ENCODE measurements around the gene PIGU. TPM values are rescaled to one million over a fixed set of nuclear protein-coding genes. Genes with fewer than 3 reads are reported as not detected.
A peak's percentile ranks its signal among the peaks of the same experiment; 100 is the strongest.

PIGU gene
- total RNA-seq, 1 donor from 2014 or later = 24.8 TPM

- H3K4me3 Mint-ChIP-seq = peak overlapping the region; percentile 68
- intact Hi-C loops (cut with micrococcal nuclease) = no loop called here
- peak overlapping the region; percentile 63 for H3K27ac Mint-ChIP-seq
Measured at GRCh38 chr20:34560141-34560523, 116.8 kb downstream of the PIGU start.

GRCh38 chr20:34559311-34560140 lies 117.4 kb downstream of the PIGU start:
- peak overlapping the region; percentile 23 for H3K27ac Mint-ChIP-seq

More at GRCh38 chr20:34560141-34560523, 116.8 kb downstream of the PIGU start:
- no peaks in the 10 kb centered on the region for H3K27me3 Mint-ChIP-seq (ENCODE audit: insufficient read depth)
- DNase-seq (ENCODE audit: low spot score) = no peak
- H3K9me3 Mint-ChIP-seq = no peaks in the 10 kb centered on the region
- peaks cover 12% of the 10 kb centered on the region for H3K4me1 Mint-ChIP-seq (ENCODE audit: low read depth)
- H3K36me3 Mint-ChIP-seq (ENCODE audit: low read depth) = peaks cover 2% of the 10 kb centered on the region

GRCh38 chr20:34558320-34559218 lies 118.3 kb downstream of the PIGU start, which contains the start of gene MAP1LC3A:
Gene MAP1LC3A, plus strand, starts transcription at chr20:34558718. Its CDS starts 151 bp downstream, at chr20:34558869.
- intact Hi-C loops (cut with micrococcal nuclease) = loop anchor here (1.0 to 10.0 kb wide), 8 partner anchors 23 to 255 kb away; partner anchors contain the start of genes AHCY, DYNLRB1, ITCH and PIGU

More at GRCh38 chr20:34559311-34560140, 117.4 kb downstream of the PIGU start:
- H3K36me3 Mint-ChIP-seq (ENCODE audit: low read depth) = peaks cover 2% of the 10 kb centered on the region
- H3K27me3 Mint-ChIP-seq (ENCODE audit: insufficient read depth) = no peaks in the 10 kb centered on the region
- no peaks in the 10 kb centered on the region for H3K9me3 Mint-ChIP-seq
- intact Hi-C loops (cut with micrococcal nuclease) = loop anchor here (10.0 kb wide), 1 partner anchor 65 kb away; no protein-coding TSS in a partner anchor
- peaks cover 12% of the 10 kb centered on the region for H3K4me1 Mint-ChIP-seq (ENCODE audit: low read depth)
- no peak for DNase-seq (ENCODE audit: low spot score)
- H3K4me3 Mint-ChIP-seq = peak overlapping the region; percentile 66

GRCh38 chr20:34557936-34558319 lies 119.0 kb downstream of the PIGU start:
- H3K4me3 Mint-ChIP-seq = peak overlapping the region; percentile 83
- no peaks in the 10 kb centered on the region for H3K9me3 Mint-ChIP-seq
- intact Hi-C loops (cut with micrococcal nuclease) = loop anchor here (1.0 to 10.0 kb wide), 8 partner anchors 23 to 255 kb away; partner anchors contain the start of genes AHCY, DYNLRB1, ITCH and PIGU
- H3K27ac Mint-ChIP-seq = peak overlapping the region; percentile 78
- DNase-seq (ENCODE audit: low spot score) = no peak
- H3K27me3 Mint-ChIP-seq (ENCODE audit: insufficient read depth) = no peaks in the 10 kb centered on the region
- peaks cover 12% of the 10 kb centered on the region for H3K4me1 Mint-ChIP-seq (ENCODE audit: low read depth)
- H3K36me3 Mint-ChIP-seq (ENCODE audit: low read depth) = peaks cover 2% of the 10 kb centered on the region

More at GRCh38 chr20:34558320-34559218, 118.3 kb downstream of the PIGU start, which contains the start of gene MAP1LC3A:
- peak; percentile 92 for DNase-seq (ENCODE audit: low spot score)
- no peaks in the 10 kb centered on the region for H3K27me3 Mint-ChIP-seq (ENCODE audit: insufficient read depth)
- no peaks in the 10 kb centered on the region for H3K9me3 Mint-ChIP-seq
- peak within 1 kb of the TSS; percentile 83 for H3K4me3 Mint-ChIP-seq
- peaks cover 12% of the 10 kb centered on the region for H3K4me1 Mint-ChIP-seq (ENCODE audit: low read depth)
- H3K27ac Mint-ChIP-seq = peak within 1 kb of the TSS; percentile 78
- H3K36me3 Mint-ChIP-seq (ENCODE audit: low read depth) = peaks cover 2% of the 10 kb centered on the region

- Mint-ChIP-seq H3K4me3 (no peak overlapping the region), H3K9me3 (no peaks in the 10 kb centered on the region), H3K27ac (no peak overlapping the region), H3K4me1 (ENCODE audit: low read depth) (peaks cover 17% of the 10 kb centered on the region), H3K27me3 (ENCODE audit: insufficient read depth) (no peaks in the 10 kb centered on the region), H3K36me3 (ENCODE audit: low read depth) (no peaks in the 10 kb centered on the region)
- no peak for DNase-seq (ENCODE audit: low spot score)
- intact Hi-C loops (cut with micrococcal nuclease) = loop anchor here (10.0 kb wide), 1 partner anchor 71 kb away; no protein-coding TSS in a partner anchor
Measured at GRCh38 chr20:34553366-34553867, 123.5 kb downstream of the PIGU start.

GRCh38 chr20:34552569-34552968 lies 124.3 kb downstream of the PIGU start:
- Mint-ChIP-seq H3K36me3 (ENCODE audit: low read depth) (no peaks in the 10 kb centered on the region), H3K27ac (no peak overlapping the region), H3K9me3 (no peaks in the 10 kb centered on the region), H3K4me1 (ENCODE audit: low read depth) (peaks cover 11% of the 10 kb centered on the region), H3K4me3 (no peak overlapping the region), H3K27me3 (ENCODE audit: insufficient read depth) (no peaks in the 10 kb centered on the region)
- intact Hi-C loops (cut with micrococcal nuclease) = loop anchor here (10.0 kb wide), 1 partner anchor 72 kb away; no protein-coding TSS in a partner anchor
- DNase-seq (ENCODE audit: low spot score) = no peak

GRCh38 chr20:34549929-34550305 lies 127.0 kb downstream of the PIGU start:
- Mint-ChIP-seq H3K27ac (no peak overlapping the region), H3K36me3 (ENCODE audit: low read depth) (no peaks in the 10 kb centered on the region), H3K9me3 (no peaks in the 10 kb centered on the region), H3K27me3 (ENCODE audit: insufficient read depth) (no peaks in the 10 kb centered on the region), H3K4me3 (no peak overlapping the region), H3K4me1 (ENCODE audit: low read depth) (peaks cover 5% of the 10 kb centered on the region)
- intact Hi-C loops (cut with micrococcal nuclease) = loop anchor here (10.0 kb wide), 1 partner anchor 75 kb away; no protein-coding TSS in a partner anchor
- DNase-seq (ENCODE audit: low spot score) = no peak

GRCh38 chr20:34549291-34549928 lies 127.5 kb downstream of the PIGU start:
- Mint-ChIP-seq H3K4me1 (ENCODE audit: low read depth) (peaks cover 10% of the 10 kb centered on the region), H3K36me3 (ENCODE audit: low read depth) (no peaks in the 10 kb centered on the region), H3K4me3 (no peak overlapping the region), H3K27ac (no peak overlapping the region), H3K9me3 (no peaks in the 10 kb centered on the region), H3K27me3 (ENCODE audit: insufficient read depth) (no peaks in the 10 kb centered on the region)
- no peak for DNase-seq (ENCODE audit: low spot score)
- intact Hi-C loops (cut with micrococcal nuclease) = no loop called here

GRCh38 chr20:34547844-34548613 lies 128.9 kb downstream of the PIGU start:
- Mint-ChIP-seq H3K4me3 (no peak overlapping the region), H3K27ac (no peak overlapping the region), H3K36me3 (ENCODE audit: low read depth) (no peaks in the 10 kb centered on the region), H3K27me3 (ENCODE audit: insufficient read depth) (no peaks in the 10 kb centered on the region), H3K4me1 (ENCODE audit: low read depth) (peaks cover 17% of the 10 kb centered on the region), H3K9me3 (no peaks in the 10 kb centered on the region)
- no peak for DNase-seq (ENCODE audit: low spot score)
- intact Hi-C loops (cut with micrococcal nuclease) = no loop called here

- DNase-seq (ENCODE audit: low spot score) = no peak
- H3K9me3 Mint-ChIP-seq = no peaks in the 10 kb centered on the region
- no peaks in the 10 kb centered on the region for H3K27me3 Mint-ChIP-seq (ENCODE audit: insufficient read depth)
- H3K4me3 Mint-ChIP-seq = no peak overlapping the region
- peaks cover 20% of the 10 kb centered on the region for H3K4me1 Mint-ChIP-seq (ENCODE audit: low read depth)
- no peak overlapping the region for H3K27ac Mint-ChIP-seq
- H3K36me3 Mint-ChIP-seq (ENCODE audit: low read depth) = peaks cover 1% of the 10 kb centered on the region
- intact Hi-C loops (cut with micrococcal nuclease) = no loop called here
Measured at GRCh38 chr20:34546751-34547181, 130.1 kb downstream of the PIGU start.

- no peaks in the 10 kb centered on the region for H3K27me3 Mint-ChIP-seq (ENCODE audit: insufficient read depth)
- H3K36me3 Mint-ChIP-seq (ENCODE audit: low read depth) = peaks cover 16% of the 10 kb centered on the region
- H3K27ac Mint-ChIP-seq = no peak overlapping the region
- DNase-seq (ENCODE audit: low spot score) = no peak
- no peak overlapping the region for H3K4me3 Mint-ChIP-seq
- H3K9me3 Mint-ChIP-seq = no peaks in the 10 kb centered on the region
- peaks cover 32% of the 10 kb centered on the region for H3K4me1 Mint-ChIP-seq (ENCODE audit: low read depth)
- intact Hi-C loops (cut with micrococcal nuclease) = no loop called here
Measured at GRCh38 chr20:34544109-34544796, 132.6 kb downstream of the PIGU start.

Data from activated T-helper 1 cell treated with anti-CD3 and anti-CD28 coated beads, Interleukin-12 subunit alpha, Interleukin-12 subunit beta, Interleukin-2, Interleukin-4 antibody, amounts not matched to agents 30 ng/mL and 10 ng/mL and 1 ng/mL, durations not matched to agents 14 hours and 24 hours and 36 hours (primary cell).